NCI-H2227 treated with DMSO at 0.1 percent for 48 hours (cell line): Measurements from ENCODE around the gene RASAL2.
"Not testable (repeated sequence)": the region's sequence is repeated elsewhere in the genome, so short reads cannot be mapped to it uniquely, and the experiment has no call there.

Experiments used
- DNase-seq: peaks from one replicate; lab custom pipeline; 2025; lab: John Stamatoyannopoulos, UW

Gene RASAL2

DNA sequence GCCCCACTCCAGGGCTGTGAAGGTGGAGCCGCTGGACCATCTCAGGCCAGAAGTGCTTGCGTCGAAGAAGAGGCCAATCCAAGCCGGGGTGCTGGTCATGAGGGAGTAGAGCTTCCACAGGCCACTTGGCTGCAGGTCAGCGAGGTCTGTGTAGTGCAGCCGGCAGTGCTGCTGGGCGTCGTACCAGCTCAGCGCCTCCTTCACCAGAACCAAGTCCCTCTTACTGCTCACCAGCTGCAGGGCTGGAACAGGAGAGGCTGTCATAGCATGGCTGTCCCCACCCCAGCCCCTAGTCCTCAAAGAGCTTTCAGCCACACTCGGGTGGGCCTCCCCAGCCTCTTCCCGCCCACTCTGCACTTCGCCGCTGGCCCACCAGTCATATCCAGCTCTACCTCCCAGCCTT lies 400.7 kb downstream of the RASAL2 start:
- DNase-seq, result no peak

DNA sequence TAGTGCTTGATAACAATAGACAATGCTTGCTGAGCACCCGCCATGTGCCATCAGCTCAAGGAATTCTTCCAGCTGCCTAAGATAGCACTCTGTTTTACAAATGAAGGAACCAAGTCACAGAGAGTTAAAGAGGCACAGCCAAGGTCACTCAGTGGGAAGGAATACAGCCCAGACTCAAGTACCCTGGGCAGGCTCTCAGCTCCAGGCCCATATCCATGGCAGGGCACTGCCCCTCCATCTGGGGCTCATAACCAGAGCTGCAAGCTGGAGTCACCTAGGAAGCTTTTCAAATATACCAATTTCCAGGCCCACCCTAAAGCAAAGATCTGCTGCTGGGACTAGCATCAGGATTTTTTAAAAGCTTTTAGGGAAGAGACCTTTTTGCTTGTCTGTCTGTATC lies 401.3 kb downstream of the RASAL2 start:
- DNase-seq, result no peak

DNA sequence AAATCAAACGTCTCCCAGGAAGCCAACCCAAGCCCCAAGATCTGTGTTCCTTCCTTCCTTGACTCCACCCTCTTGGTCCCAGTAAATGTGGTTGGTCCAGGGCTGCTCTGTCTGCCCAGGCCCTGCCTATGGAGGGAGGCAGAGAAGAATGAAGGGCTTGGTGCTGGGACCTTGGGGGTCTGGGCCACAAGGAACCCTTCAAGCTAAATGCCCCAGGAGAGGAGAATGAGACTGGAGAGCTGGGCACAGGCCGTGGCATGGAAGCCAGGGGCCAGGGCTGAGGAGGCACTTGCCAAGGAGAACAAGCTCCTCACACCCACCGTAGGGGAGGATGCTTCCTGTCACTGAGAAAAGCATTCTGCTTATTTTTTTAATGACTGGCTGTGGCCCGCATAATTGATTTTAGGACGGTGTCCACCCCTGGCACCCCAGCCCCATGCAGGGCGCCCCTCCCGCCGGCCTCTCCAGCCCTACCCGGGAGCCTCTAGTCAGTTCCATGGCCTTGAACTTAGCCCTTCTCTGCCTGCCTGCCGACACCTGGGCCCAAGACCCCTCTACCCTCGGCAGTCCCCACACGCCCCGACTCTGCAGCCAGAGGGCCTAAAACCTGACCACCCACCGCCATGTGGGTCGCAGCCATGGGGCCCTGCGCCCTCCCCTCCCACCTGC lies 402.0 kb downstream of the RASAL2 start:
- DNase-seq, result no peak

DNA sequence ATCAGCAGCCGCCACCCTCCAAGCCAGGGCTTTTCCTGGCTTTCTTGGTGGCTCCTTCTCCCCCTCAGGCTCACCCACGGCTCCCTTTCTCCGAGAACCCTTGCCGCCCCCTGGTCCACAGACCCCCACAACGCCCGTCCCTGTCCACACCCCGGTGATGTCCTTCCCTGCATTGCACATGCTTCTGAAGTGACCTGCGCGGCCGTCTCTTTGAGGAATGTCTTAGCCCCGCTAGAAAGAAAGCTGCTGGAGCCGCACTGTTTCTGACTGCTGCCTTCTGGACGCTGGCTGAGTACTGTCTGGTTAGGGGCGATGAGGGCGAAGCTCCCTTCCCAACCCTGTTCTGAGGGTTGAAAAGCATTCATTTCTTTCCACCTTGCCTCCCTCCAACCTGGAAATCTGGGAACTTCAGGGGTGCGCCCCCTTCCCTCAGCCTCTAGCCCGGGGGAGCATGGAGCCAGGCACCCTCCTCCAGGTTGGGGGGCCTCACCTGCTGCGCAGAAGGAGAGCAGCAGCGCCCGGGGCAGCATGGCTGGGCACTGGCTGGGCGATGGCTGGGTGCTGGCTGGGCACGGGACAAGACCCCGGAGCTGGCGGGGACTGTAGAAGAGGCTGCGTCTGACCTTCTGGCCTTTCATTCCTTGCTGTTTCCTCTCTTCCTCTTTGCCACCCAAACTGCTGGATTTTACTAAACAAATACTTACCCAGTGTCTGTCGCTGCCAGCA lies 402.7 kb downstream of the RASAL2 start, which contains the start of gene CLEC20A:
TSS of gene CLEC20A (minus strand) at position 555 of the 726 bp plus-strand sequence. CDS start at position 530, 25 bp downstream.
- no peak for DNase-seq

DNA sequence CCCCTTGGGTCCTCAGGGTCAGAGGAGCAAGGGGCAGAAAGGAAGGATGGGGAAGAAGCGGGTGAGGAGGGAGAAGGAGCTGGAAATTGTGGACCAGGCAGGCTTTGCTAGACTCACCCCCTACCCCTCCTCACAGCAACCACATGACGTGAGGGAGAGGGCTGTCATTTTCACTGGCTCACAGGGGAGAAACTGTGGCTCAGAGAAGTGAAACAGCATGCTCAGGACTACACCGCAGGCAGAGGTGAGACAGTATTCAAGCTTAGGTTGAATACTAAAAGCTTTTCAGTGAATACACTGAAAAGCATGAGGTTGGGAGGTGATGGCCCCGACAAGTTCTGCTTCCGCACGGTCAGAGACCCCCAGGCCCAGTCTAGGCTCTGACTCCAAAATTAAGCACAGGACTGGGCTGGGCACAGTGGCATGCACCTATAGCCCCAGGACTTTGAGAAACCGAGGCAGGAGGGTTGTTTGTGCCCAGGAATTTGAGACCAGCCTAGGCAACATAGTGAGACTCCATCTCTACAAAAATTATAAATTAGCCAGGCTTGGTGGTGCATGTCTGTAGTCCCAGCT lies 404.1 kb downstream of the RASAL2 start:
- no peak for DNase-seq

DNA sequence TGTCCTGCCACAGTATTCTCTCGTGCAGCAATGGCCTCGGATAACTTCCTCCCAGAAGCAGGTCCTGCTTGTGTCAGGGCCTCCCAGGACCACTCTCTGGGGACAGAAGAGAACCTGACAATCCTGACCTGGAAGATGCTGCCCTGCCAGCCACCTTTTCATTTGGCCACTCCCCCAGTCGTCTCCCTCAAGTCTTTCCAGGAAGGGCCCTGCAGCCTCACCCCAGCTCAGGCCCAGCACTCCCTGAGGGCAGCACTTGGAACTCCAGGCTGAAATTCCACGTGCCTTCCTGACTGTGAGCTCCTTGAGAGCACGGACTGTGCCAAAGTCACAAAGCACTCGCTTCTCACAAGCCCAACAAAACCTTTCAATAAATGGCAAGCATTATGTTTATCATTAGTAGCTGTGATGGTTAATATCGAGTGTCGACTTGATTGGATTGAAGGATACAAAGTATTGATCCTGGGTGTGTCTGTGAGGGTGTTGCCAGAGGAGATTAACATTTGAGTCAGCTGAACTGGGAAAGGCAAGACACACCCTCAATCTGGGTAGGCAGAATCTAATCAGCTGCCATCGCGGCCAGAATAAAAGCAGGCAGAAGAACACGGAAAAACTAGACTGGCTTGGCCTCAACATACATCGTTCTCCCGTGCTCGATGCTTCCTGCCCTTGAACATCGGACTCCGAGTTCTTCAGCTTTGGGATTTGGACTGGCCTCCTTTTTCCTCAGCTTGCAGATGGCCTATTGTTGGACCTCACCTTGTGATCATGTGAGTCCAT lies 405.2 kb downstream of the RASAL2 start:
- DNase-seq, result no peak

DNA sequence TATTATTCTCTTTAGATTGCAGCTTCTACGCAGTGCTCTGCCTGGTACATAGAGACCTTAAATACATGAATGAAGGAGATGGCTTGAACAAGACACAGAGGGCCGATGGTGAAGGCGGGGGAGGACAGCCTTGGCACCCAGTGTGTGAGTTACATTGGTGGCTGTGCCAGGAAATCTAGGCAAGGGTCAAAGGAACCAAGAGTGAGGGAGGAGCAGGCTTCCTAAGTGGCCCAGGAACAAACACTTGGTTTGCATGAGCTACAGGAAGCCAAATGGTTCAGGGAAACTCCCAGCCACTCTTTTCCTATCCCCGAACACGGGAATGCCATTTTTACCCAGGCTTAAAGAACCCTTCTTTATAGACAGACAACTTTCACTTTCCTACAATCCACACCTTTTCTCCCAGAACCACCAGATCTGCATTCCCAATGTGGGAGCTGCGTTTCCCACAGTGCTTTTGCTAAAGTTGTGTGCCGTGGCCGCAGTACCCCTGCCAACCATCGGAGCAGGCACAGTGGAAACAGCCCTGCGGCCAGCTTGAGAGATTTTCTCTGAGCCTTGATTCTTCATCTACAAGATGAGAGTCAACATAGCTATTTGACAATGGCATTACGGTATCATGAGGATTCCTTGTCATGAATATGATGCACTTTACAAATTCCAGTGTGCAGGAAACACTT lies 406.3 kb downstream of the RASAL2 start:
- DNase-seq, result no peak

DNA sequence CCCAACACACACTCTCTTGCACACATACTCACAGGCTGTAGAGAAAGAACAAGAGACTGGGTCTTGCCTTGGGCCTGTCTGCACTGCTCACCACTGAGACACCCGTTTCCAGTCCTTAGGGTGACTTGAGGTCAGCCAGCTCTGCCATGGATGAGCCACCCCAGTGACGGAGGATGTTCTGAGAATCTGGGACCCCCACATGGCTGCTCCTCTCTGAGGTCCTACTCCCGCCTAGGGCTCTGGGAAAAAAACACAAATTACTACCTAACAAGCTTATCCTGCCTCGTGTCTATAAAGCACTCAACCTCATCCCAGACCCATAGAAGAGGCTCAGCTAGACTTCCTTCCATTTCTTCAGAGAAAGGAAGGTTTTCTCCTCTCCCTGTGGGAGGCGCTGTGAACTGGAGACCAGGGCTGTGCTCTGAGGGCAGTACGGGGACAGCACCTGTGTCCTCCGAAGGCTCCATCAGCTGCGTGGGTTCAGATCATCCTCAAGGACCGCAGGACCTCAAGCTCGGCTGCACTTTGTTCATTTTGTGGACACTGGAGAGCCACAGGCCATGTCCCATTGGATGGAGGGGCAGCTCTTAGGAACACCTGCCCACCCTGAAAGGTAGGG lies 407.1 kb downstream of the RASAL2 start:
- DNase-seq, result no peak

DNA sequence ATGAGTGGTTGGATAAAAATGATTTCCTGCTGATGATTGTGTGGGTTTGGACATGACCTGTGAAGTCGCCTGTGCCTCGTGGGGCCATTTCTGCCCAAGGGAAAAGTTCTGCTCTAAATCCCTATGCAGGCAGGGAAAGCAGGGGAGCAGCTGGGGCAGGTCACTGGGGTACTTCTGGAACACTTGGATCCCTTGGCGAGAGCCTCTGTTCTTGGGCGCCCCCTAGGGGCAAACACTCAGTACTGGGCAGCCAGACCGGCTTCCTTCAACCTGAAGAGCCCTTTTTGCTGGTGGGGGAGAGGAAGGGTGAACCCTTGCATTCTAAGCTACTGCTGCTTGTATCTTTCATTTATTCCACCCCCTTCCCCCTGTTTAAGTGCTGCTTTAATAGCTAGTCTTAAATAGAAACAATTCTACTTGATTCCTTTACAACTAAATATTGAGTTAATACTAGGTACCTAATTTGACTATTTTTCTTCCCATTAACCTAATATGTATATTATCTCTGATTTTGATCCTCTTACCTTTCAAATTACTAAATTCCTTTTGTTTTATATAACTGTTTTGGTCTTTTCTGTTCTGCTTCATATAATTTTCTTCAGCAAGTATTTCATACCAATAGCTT lies 407.9 kb downstream of the RASAL2 start:
- peak; percentile 66 for DNase-seq

DNA sequence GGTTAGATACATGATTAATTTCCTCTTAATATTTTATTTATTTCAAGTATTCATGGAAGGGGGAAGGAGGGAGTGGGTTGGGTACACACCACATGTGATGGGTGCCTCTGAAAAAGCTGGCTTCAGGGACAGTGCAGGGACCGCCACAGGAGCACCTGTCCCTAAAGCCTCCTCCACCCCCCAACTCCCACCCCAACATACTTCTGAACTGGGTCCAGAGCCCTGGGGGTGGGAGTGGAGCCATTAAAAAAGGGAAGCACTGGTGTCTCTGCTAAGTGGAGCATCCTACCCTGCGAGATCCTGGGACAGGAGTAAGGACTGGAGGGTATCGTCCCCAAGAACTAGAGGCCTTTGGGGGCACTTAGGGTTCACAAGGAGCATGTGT lies 408.4 kb downstream of the RASAL2 start:
- no peak for DNase-seq

DNA sequence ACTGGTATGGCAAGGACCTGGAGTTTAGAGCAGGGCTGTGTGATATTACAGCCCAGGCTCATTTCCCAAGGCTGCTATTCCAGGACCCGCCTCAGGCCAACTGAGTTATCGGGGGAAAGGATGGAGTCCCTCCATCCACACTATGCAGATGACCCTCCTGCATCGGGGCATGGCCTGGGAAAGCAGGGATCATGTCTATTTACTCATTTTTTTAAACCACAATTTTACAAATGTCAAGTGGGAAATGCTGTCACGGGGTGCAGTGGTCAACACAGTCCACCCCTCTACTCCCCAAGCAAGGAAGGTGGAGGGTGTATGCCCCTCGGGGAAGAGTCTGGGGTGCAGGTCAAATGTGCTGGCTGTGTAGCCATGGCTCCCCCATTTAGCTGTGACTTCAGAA lies 409.0 kb downstream of the RASAL2 start:
- no peak for DNase-seq

DNA sequence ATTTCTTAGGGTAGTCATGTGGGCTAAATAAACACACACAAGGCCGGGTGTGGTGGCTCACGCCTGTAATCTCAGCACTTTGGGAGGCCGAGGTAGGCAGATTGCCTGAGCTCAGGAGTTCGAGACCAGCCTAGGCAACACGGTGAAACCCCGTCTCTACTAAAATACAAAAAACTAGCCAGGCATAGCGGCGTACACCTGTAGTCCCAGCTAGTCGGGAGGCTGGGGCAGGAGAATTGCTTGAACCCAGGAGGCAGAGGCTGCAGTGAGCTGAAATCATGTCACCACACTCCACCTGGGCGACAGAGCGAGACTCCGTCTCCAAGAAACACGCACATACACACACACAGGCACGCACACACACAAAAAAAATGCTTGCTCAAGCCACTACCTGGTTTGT lies 409.4 kb downstream of the RASAL2 start:
- DNase-seq, result not testable (repeated sequence)

DNA sequence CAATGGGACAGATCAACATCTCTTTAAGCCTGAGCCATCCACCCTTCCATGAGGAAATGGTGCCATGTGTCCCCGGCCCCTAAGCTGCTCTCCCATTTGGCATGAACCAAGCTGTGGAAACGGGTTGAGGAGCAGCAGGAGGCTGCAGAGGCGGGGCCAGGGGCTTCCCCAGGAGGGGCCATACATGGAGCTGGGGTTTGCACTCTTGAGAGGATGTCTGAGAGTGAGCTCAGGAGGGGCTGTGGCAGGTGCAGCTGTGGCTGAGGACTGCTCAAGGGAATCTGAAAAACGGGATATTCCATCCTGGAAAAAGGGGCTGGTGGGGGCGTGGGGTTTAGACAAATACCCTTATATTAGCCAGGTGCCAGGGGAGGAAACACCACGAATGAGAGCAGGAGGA lies 409.9 kb downstream of the RASAL2 start:
- DNase-seq, result no peak

DNA sequence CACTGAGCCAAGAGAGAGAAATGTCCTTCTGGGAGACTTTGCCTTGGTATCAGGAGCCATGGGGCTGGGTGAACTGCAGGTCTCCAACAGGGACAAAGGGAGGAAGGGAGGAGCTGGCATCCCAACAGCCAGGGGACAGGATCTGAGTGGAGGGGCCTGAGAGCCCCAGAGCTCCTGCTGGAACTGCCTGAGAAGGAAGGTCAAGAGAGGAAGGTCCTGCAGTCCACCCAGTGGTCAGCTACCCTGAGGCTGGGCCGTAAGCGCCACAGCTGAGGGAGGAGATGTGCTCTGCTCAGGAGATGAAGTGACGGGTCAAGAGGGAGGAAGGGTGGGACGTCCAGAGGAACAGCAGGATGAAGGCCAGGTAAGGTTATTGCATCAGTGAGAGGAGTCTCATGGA lies 410.4 kb downstream of the RASAL2 start:
- no peak for DNase-seq

DNA sequence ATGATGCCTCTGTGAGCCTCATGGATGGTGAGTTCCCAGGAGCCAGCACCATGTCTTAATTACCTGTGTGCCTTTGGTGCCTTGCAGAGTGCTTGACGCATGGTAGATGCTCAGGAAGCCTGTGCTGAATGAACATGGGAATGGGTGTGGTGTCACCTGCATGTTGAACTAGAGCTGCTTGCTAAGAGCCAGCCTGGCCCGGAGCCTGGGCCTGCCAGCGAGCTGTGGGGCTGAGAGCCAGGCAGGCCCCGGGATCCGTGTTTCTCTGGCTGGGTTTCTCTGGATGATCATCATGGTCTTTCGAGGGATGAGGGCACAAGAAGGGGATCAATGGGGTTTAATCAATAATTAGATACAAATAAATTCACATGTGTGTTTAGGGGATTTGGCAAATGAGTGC lies 412.3 kb downstream of the RASAL2 start:
- no peak for DNase-seq

DNA sequence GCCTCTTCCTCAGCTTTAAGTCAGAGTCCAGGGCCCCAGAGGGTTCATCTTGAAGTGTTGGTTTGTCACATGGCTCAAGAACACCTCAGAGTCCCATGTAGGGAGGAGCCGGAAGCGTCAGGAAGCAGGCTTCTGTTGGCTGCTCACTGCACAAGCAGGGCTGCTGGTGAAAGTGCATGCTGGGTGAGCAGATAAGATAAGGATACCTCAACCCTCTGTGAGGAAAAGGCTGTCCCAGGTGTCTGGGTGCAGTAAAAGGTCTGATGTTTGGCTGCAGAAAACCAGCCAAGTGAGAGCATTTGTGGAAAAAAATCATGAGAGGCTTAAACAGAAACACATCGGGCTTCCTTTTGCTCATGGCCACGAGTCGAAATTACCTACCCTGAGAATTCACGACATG lies 412.8 kb downstream of the RASAL2 start:
- DNase-seq, result no peak

DNA sequence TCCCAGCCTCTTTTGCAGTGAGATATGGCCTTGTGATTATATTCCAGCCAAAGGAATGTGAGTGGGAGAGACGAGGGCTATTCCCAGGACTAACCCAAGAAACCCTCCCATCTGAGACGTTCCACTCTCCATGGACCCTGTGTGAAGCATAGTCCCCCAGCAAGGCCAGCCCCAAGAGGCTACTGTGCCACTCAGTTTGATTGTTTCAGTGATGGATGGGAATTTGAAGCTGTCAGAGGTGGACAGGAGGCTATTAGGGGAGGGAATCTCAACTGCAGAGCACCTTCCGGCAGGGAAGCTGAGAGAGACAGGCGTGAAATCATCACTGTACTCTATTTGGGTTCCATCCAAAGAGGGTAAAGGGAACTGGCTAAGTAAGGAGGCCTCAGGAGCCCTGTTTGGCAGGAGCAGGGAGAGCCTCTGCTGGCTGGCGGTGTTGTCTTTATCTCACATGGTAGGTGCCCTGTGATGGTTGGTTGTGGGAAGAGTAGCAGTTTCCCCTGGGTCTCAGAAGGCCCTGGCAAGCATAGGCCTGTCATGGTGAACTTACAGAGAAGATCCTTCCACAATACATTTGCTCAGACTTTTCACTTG lies 415.6 kb downstream of the RASAL2 start:
- no peak for DNase-seq

DNA sequence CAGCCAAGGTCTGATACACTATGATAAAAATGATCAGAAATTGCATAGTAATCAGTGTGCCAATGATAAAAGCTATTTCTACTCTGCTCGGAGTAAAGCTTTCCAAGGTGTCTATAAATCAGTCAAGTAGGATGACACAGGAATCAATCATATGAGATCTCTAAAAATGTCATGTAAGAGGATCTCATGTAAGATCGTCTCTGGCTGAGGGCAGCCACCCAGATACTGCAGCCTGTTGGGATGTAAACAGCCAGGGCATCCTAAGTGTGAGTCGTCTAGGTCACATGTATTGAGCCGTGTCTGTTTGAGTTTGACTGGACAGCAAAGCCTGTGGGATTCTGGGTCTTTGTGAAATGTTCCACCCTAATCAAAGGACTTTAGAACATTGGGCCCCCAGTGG lies 416.3 kb downstream of the RASAL2 start:
- DNase-seq, result no peak

DNA sequence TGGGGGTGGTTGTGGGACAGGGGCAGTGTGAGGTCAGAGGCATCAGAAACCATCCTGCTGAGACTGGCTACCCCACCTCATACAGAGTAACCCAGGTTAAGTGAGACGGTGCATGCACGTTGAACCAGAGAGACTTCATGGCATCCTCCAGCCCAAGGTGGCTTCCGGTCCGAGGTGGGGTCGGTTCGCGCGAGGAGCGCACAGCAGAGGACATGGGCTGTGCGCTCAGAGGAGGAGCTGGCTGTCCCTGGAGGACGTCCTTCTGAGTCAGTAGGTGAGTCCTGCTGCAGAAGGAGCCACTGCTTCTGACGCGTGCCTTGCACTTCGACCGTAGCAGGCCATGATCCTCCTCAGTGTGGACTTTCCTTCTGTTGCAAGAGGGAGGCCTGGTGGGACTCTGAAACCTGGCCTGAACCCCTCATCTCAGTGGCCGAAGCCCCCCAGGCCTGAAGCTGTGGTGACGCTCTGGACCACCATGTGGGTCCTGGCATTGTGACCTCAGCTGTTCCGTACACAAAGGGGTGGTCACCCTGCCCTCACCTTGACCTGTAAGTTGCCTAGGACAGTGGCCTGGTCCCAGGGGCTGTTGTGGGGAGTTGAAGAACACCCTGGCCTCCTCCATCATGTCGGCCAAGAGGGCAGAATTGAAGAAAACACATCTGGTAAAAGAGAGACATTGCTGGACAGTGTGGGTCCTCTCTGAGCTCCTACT lies 418.8 kb downstream of the RASAL2 start, which contains the start of gene TEX35:
TSS of gene TEX35 (plus strand) at position 544 of the 712 bp plus-strand sequence. CDS start at position 624, 80 bp downstream.
- DNase-seq, result no peak
